ENCODE data around the gene GSTM2. TPM values are rescaled to one million over a fixed set of nuclear protein-coding genes. Genes with fewer than 3 reads are reported as not detected.

The GSTM2 gene
- total RNA-seq, 1 donor from 2014 or later, result 68.4 TPM

DNA sequence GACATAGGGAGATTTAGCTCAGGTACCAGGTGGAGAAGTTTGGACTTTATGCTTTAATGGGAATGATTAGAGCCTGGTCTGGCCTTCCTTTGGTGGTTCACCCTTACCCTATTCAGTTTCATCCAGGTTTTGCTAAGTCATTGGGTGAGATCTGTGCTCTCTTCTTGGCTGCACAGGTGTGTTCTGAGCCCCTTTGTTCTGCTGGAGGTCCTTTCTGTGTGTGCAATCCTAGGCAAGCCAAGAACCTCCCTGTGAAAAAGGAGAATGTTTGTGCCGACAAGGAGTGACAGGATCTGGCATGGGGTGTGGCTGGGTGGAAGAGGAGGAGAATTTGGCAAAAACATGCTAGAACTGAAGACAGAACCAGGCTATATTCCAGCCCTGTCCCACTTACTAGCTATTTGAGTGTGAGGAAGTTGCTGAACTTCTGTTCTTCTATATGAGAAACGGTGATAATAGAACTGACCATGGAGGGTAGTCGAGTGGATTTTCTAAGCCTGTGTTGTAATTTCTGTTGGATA, 48.8 kb downstream of the GSTM2 start:
- no peak for DNase-seq

DNA sequence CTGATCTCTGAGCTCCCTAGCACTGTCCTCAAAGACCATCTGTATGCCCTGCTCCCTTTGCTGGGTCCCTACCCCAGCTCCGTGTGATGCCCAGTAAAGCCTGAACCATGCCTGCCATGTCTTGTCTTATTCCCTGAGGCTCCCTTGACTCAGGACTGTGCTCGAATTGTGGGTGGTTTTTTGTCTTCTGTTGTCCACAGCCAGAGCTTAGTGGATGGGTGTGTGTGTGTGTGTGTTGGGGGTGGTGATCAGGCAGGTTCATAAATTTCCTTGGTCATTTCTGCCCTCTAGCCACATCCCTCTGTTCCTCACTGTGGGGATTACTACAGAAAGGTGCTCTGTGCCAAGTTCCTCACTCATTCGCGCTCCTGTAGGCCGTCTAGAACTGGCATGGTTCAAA, 49.9 kb downstream of the GSTM2 start:
- DNase-seq, result no peak

DNA sequence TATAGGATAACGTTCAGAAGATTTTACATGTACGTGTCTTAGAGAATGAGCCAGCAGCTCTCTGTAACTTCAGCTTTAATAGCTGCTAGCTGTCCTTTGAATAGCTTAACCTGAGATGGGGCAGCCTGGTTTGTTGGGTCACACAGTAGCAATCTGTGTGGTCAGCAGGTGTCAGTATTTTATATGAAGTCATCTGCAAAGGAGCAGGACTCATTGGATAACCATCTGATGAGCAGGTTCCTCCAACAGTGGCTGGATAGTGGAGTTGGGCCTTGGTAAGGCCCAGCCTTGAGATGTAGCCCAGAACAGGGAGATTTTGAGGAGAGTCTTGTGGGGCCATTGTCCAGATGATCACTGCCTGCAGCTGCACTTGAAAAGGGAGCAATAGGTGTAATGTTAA, 50.6 kb downstream of the GSTM2 start:
- no peak for DNase-seq

DNA sequence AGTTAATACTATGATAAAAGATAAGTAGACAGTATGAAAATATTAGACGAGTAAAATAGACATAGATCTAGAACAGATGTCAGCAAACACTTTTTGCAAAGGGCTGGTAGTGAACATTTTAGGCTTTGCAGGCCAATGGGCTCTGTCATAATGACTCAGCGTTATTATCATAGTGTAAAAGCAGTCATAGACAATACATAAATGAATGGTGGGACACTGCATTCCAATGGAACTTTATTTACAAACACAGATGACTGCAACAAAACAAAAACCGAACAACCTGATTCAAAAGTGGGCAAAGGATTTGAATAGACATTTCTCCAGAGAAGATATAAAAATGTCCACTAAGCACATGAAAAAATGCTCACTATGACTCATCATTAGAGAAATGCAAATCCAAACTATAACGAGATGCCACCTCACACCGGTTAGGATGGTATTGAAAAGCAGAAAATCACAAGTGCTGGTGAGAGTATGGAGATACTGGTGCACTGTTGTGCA, 51.5 kb downstream of the GSTM2 start:
- DNase-seq, result no peak

DNA sequence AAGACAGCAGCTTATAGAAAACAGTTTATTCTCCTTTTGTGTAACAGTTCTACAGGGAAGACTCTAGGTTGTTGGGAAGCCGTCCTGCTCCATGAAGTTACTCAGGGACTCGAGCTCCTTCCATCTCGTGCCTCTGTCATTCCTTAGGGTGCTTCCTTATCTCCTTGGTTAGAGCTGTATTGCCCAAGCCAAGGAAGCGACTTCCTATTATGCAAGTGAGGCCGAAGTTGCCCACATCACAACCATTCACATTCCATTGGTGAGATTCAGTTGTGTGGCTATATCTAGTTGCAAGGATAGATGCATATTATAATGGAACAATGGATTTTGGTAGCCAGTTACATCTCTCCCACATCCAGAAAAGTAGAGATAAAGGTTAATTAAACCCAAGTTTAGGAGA, 53.2 kb downstream of the GSTM2 start:
- DNase-seq, result no peak

DNA sequence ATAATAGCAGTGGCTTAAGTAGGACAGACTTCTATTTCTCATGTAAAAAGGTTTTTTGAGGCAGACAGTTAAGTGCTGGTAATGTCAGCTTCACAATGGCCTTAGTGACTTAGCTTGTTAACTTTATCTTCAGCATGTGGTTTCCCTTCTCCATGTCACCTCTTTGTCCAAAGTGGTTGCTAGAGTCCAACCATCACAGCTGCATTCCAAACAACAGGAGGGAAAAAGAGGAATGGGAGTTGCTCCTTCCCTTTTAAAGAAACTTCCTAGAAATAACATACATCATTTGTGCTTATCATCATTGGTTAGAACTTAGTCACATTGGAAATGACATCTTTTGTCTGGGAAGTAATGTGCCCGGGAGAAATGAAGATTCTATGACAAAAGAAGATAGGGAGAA, 54.1 kb downstream of the GSTM2 start:
- no peak for DNase-seq

DNA sequence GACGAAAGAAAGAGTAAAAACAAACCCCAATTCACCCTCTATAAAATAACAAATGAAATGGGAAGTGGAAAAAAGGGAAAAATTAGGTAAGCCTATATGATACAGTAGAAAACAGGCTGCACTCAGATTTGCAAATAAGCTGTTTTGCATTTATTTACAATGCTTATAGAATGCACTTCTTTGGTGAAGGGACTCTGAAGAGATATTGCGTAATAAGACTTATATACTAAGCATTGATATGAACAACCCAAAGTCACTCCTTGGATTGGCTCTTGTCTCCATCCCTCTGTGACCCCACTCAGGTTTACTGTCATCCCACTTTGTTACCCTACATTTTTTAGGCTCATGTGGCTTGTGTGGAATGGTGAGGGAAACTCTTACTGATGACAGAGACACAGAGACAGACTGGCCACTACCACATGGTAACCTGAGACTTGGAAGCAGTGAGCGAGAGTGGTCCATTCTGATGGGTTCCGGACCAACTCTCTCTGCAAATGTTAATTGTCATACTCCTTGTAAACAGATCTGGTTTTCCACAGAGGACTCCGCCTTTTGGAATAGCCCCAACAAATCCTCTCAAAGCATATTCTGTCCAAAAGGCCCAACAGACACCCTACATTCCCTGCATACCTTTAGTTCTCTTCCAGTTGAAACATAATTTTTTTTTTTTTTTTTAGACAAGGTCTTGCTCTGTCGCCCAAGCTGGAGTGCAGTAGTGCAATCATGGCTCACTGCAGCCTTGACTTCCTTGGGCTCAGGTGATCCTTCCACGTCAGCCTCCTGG, 55.2 kb downstream of the GSTM2 start:
- no peak for DNase-seq

Other genes starting within 250 kb of the GSTM2 start
- 24.6 TPM for gene PSMA5, start 241.6 kb upstream of the GSTM2 start, total RNA-seq
- gene SYPL2, start 201.5 kb upstream of the GSTM2 start, total RNA-seq, result 5.7 TPM
- 2.6 TPM for gene ATXN7L2, start 184.2 kb upstream of the GSTM2 start, total RNA-seq
- gene CYB561D1, start 174.0 kb upstream of the GSTM2 start, total RNA-seq, result 4.1 TPM
- gene AMIGO1, start 158.3 kb upstream of the GSTM2 start, total RNA-seq, result 3.5 TPM
- under 0.01 TPM for gene GPR61, start 128.2 kb upstream of the GSTM2 start, total RNA-seq
- 11.8 TPM for gene GNAI3, start 119.4 kb upstream of the GSTM2 start, total RNA-seq
- not detected for gene GNAT2, start 48.4 kb upstream of the GSTM2 start, total RNA-seq
- 29.9 TPM for gene AMPD2, start 48.2 kb upstream of the GSTM2 start, total RNA-seq
- 10.2 TPM for gene GSTM4, start 12.0 kb upstream of the GSTM2 start, total RNA-seq
- not detected for gene GSTM1, start 19.8 kb downstream of the GSTM2 start, total RNA-seq
- 12.3 TPM for gene GSTM5, start 44.2 kb downstream of the GSTM2 start, total RNA-seq
- 40.7 TPM for gene GSTM3, start 73.0 kb downstream of the GSTM2 start, total RNA-seq
- not detected for gene EPS8L3, start 95.9 kb downstream of the GSTM2 start, total RNA-seq
- 9.8 TPM for gene CSF1, start 242.8 kb downstream of the GSTM2 start, total RNA-seq

Data from skin of body (tissue), 2 donors.